ENCODE data around the gene SLC2A10.

GRCh38 chr20:46660487-46660886 is 49.0 kb upstream of the SLC2A10 start:
- TF ChIP-seq TSHZ2 (CRISPR knock-in tag; IDR thresholded peaks at IDR 0.05) (no peak), PPARA (CRISPR knock-in tag; IDR thresholded peaks at IDR 0.05; ENCODE audit: borderline replicate concordance) (no peak), PATZ1 (CRISPR knock-in tag; IDR thresholded peaks at IDR 0.05; ENCODE audit: borderline replicate concordance) (no peak), CSDC2 (CRISPR knock-in tag; IDR thresholded peaks at IDR 0.05) (no peak), GLIS3 (CRISPR knock-in tag; IDR thresholded peaks at IDR 0.05) (no peak)

Data from SK-N-SH treated with all-trans-retinoic acid at 6 μM for 48 hours (cell line).